Panc1 (cell line): ENCODE data around the gene MRNIP. TPM values are rescaled to one million over a fixed set of nuclear protein-coding genes. Genes with fewer than 3 reads are reported as not detected.
"Not testable (repeated sequence)": the region's sequence is repeated elsewhere in the genome, so short reads cannot be mapped to it uniquely, and the experiment has no call there.

ENCODE experiments used
- ATAC-seq: fragments of 200-7000 bp; cut with Tn5 transposase; 2 replicates; pipeline ENCODE4 v1.9.1; 2020; ENCODE audit warnings: mild to moderate bottlenecking, moderate library complexity
- BruUV-seq: library from RNA; stranded (reverse); fragments of 400-500 nt; replicated peaks from 2 replicates; lab custom pipeline; 2021; lab: Mats Ljungman, UMichigan
- CTCF ChIA-PET: fragments of 300-600 bp; sonication (Branson Sonifier 250); formaldehyde crosslinking; loops from one replicate; lab custom pipeline; 2022; ENCODE audit warnings: antibody characterized with exemption; lab: Charles Lee
- POLR2A ChIA-PET: fragments of 300-600 bp; sonication (Branson Sonifier 250); formaldehyde crosslinking; loops from one replicate; lab custom pipeline; 2022; ENCODE audit warnings: antibody characterized with exemption; lab: Charles Lee
- DNase-seq: peaks from one replicate; pipeline ENCODE4 v3.0.0-alpha.2; 2010; ENCODE audit warnings: low read depth, low spot score
- H3K27ac ChIP-seq: 2 replicates; pipeline ENCODE4 v1.5.1; 2011; ENCODE audit warnings: mild to moderate bottlenecking, low read length, inconsistent platforms
- H3K27me3 ChIP-seq: fragments of 200-500 bp; sonication (Bioruptor generic); 2 replicates; pipeline ENCODE4 v1.6.0; 2014; ENCODE audit warnings: low read length, inconsistent platforms; ENCODE audit not compliant: control insufficient read depth, insufficient read depth
- H3K36me3 ChIP-seq: fragments of 200-500 bp; sonication (Bioruptor generic); 2 replicates; pipeline ENCODE4 v1.5.1; 2014; ENCODE audit warnings: inconsistent platforms, mild to moderate bottlenecking, low read length, moderate library complexity; ENCODE audit not compliant: control insufficient read depth, insufficient read depth
- H3K4me1 ChIP-seq: 2 replicates; pipeline ENCODE4 v1.5.1; 2011; ENCODE audit warnings: inconsistent platforms, mild to moderate bottlenecking, low read length, moderate library complexity; ENCODE audit not compliant: control insufficient read depth, insufficient read depth
- H3K4me3 ChIP-seq, 2 experiments: 2 replicates each; pipeline ENCODE4 v1.5.1; 2011 to 2012; ENCODE audit warnings: low read depth in 2 of 2, low read length in 2 of 2, mild to moderate bottlenecking in 2 of 2, inconsistent platforms in 1 of 2, moderate library complexity in 1 of 2
- H3K9me3 ChIP-seq: fragments of 200-500 bp; sonication (Bioruptor generic); 2 replicates; pipeline ENCODE4 v1.5.1; 2014; ENCODE audit warnings: low read depth, mild to moderate bottlenecking, inconsistent platforms, low read length, moderate library complexity; ENCODE audit not compliant: control insufficient read depth, insufficient read depth
- POLR2AphosphoS5 ChIP-seq: IDR thresholded peaks from 2 replicates; pipeline ENCODE4 v1.6.1; 2012; ENCODE audit warnings: mild to moderate bottlenecking, low read depth, low read length, moderate library complexity
- SIN3A ChIP-seq: IDR thresholded peaks from 2 replicates; pipeline ENCODE4 v1.6.1; 2012; ENCODE audit warnings: low read depth, mild to moderate bottlenecking, low read length, moderate library complexity, borderline replicate concordance; ENCODE audit not compliant: insufficient read depth
- TCF7L2 ChIP-seq: IDR thresholded peaks from 2 replicates; pipeline ENCODE4 v1.6.1; 2011; ENCODE audit warnings: mild to moderate bottlenecking, low read depth, low read length, inconsistent platforms
- in situ Hi-C: cut with HindIII; loops from 2 replicates; pipeline ENCODE4 v1.10.0; 2016; ENCODE audit warnings: low sequenced_read_pairs, low pct_unique_long_range_greater_than_20kb
- intact Hi-C: fragments of 100-400 bp; cut with micrococcal nuclease; formaldehyde crosslinking; loops from one replicate; pipeline ENCODE4 v1.10.0; 2022; ENCODE audit not compliant: unreplicated experiment
- total RNA-seq: library from RNA; stranded (reverse); gene quantifications from one replicate; pipeline ENCODE4 v1.2.1, GENCODE V29; 2021; ENCODE audit not compliant: unreplicated experiment
- TF ChIP-seq, protein P1 (sequence below): fragments of 450-650 bp; IDR thresholded peaks from 2 replicates; pipeline ENCODE4 v1.5.1; 2017; ENCODE audit warnings: mild to moderate bottlenecking
- TF ChIP-seq, protein P2 (sequence below), 2 experiments: IDR thresholded peaks; 2 replicates each; pipeline ENCODE4 v1.6.1; 2011 to 2012; ENCODE audit warnings: low read depth in 2 of 2, control low read depth in 1 of 2, low read length in 1 of 2, mild to moderate bottlenecking in 1 of 2, moderate library complexity in 1 of 2; ENCODE audit not compliant: insufficient read depth in 1 of 2

Gene MRNIP
- total RNA-seq, 1 experiment from 2014 or later: 33.0 TPM

- Histone ChIP-seq H3K4me1 (no peaks in the 10 kb centered on the region), H3K4me3 (no peak overlapping the region), H3K27ac (no peak overlapping the region), H3K27me3 (no peaks in the 10 kb centered on the region), H3K36me3 (peaks cover 11% of the 10 kb centered on the region; the same call in 1 of the 2 replicates), H3K9me3 (no peaks in the 10 kb centered on the region)
- ChIA-PET CTCF (no interaction called here), POLR2A (no interaction called here)
- TF ChIP-seq POLR2AphosphoS5 (no peak), TCF7L2 (no peak), SIN3A (no peak)
- TF ChIP-seq, protein P1, sequence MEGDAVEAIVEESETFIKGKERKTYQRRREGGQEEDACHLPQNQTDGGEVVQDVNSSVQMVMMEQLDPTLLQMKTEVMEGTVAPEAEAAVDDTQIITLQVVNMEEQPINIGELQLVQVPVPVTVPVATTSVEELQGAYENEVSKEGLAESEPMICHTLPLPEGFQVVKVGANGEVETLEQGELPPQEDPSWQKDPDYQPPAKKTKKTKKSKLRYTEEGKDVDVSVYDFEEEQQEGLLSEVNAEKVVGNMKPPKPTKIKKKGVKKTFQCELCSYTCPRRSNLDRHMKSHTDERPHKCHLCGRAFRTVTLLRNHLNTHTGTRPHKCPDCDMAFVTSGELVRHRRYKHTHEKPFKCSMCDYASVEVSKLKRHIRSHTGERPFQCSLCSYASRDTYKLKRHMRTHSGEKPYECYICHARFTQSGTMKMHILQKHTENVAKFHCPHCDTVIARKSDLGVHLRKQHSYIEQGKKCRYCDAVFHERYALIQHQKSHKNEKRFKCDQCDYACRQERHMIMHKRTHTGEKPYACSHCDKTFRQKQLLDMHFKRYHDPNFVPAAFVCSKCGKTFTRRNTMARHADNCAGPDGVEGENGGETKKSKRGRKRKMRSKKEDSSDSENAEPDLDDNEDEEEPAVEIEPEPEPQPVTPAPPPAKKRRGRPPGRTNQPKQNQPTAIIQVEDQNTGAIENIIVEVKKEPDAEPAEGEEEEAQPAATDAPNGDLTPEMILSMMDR: no peak
- TF ChIP-seq, protein P2, sequence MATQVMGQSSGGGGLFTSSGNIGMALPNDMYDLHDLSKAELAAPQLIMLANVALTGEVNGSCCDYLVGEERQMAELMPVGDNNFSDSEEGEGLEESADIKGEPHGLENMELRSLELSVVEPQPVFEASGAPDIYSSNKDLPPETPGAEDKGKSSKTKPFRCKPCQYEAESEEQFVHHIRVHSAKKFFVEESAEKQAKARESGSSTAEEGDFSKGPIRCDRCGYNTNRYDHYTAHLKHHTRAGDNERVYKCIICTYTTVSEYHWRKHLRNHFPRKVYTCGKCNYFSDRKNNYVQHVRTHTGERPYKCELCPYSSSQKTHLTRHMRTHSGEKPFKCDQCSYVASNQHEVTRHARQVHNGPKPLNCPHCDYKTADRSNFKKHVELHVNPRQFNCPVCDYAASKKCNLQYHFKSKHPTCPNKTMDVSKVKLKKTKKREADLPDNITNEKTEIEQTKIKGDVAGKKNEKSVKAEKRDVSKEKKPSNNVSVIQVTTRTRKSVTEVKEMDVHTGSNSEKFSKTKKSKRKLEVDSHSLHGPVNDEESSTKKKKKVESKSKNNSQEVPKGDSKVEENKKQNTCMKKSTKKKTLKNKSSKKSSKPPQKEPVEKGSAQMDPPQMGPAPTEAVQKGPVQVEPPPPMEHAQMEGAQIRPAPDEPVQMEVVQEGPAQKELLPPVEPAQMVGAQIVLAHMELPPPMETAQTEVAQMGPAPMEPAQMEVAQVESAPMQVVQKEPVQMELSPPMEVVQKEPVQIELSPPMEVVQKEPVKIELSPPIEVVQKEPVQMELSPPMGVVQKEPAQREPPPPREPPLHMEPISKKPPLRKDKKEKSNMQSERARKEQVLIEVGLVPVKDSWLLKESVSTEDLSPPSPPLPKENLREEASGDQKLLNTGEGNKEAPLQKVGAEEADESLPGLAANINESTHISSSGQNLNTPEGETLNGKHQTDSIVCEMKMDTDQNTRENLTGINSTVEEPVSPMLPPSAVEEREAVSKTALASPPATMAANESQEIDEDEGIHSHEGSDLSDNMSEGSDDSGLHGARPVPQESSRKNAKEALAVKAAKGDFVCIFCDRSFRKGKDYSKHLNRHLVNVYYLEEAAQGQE (IDR thresholded peaks at IDR 0.05; ENCODE audit: insufficient read depth in 1 of 2, low read depth in 2 of 2, low read length in 1 of 2): no peak
- intact Hi-C loops (no loop called here), in situ Hi-C loops (no loop called here)
- no TSS peak for BruUV-seq
- DNase-seq (no peak), ATAC-seq (no peak)
Observed at GRCh38 chr5:179872055-179872827, 13.6 kb upstream of the MRNIP start.

- POLR2A ChIA-PET, CTCF ChIA-PET, BruUV-seq: not testable (repeated sequence)
Observed at GRCh38 chr5:179871533-179871932, 12.9 kb upstream of the MRNIP start.

DNA sequence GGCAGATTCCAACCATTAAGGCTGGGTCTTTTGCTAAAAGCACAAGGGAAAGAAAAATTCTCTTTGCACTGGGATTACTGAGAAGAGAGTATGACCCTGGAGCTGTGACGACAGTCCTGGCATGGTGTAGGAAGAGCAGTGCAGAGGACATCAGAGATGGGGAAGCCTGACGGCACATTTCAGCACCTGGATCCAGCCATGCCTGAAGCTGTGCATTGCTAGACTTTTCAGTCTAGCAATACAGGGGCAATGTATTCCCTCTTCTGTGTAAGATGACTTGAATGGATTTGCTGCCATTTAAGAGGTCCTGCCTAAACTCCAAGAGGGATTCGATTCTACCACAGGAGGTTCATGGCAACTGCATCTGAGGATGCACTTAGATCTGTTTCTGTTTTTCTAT lies 12.3 kb upstream of the MRNIP start:
- in situ Hi-C loops: no loop called here
- Histone ChIP-seq H3K4me3 (no peak overlapping the region), H3K36me3 (peaks cover 11% of the 10 kb centered on the region; the same call in 1 of the 2 replicates), H3K27ac (no peak overlapping the region), H3K4me1 (no peaks in the 10 kb centered on the region), H3K27me3 (no peaks in the 10 kb centered on the region), H3K9me3 (no peaks in the 10 kb centered on the region)
- ATAC-seq: no peak
- ChIA-PET POLR2A (no interaction called here), CTCF (no interaction called here)
- TF ChIP-seq, protein P2 (IDR thresholded peaks at IDR 0.05; ENCODE audit: insufficient read depth in 1 of 2, low read depth in 2 of 2, low read length in 1 of 2): no peak
- TF ChIP-seq SIN3A (no peak), POLR2AphosphoS5 (no peak), TCF7L2 (no peak)
- TF ChIP-seq, protein P1: no peak
- no peak for DNase-seq
- intact Hi-C loops: no loop called here
- BruUV-seq: TSS peak; percentile 12

More at GRCh38 chr5:179871533-179871932, 12.9 kb upstream of the MRNIP start:
- in situ Hi-C loops, DNase-seq, H3K27me3 ChIP-seq, H3K4me1 ChIP-seq, H3K9me3 ChIP-seq, ATAC-seq, intact Hi-C loops, H3K27ac ChIP-seq, H3K4me3 ChIP-seq: not testable (repeated sequence)
- H3K36me3 ChIP-seq: peaks cover 11% of the 10 kb centered on the region; the same call in 1 of the 2 replicates
